ENCODE measurements around the gene DVL2. TPM values are rescaled to one million over a fixed set of nuclear protein-coding genes. Genes with fewer than 3 reads are reported as not detected.

The DVL2 gene
- total RNA-seq, 1 donor from 2014 or later, result 34.4 TPM

DNA sequence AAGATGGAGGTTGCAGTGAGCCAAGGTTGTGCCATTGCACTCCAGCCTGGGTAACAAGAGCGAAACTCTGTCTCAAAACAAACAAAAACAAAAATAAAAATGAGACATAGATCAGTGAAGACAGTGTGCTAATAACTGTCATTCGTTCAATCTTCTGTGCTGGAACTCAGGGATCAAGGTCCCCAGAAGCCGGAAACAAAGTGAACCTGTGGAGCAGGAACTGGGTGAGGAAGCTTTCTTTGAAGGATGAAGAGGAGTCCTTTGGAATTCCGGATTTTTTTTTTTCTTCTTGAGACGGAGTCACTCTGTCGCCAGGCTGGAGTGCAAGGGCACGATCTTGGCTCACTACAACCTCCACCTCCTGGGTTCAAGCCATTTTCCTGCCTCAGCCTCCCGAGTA is 45.1 kb upstream of the DVL2 start:
- H3K4me3 ChIP-seq (ENCODE audit: insufficient read depth, low read depth, low read length), result no peak overlapping the region
- peaks cover 12% of the 10 kb centered on the region for H3K27me3 ChIP-seq (ENCODE audit: insufficient read depth, low read length)
- H3K36me3 Mint-ChIP-seq (ENCODE audit: low read depth, unreplicated experiment), result no peaks in the 10 kb centered on the region
- peaks cover 14% of the 10 kb centered on the region for H3K4me1 ChIP-seq (ENCODE audit: insufficient read depth, low read length)
- no peak overlapping the region for H3K27ac ChIP-seq (ENCODE audit: low read depth, low read length)
- H3K79me2 ChIP-seq (ENCODE audit: insufficient read depth, low read length), result no peaks in the 10 kb centered on the region
- no peaks in the 10 kb centered on the region for H3K9me3 ChIP-seq (ENCODE audit: insufficient read depth, low read depth, low read length)
- no peaks in the 10 kb centered on the region for H4K20me1 ChIP-seq (ENCODE audit: insufficient read depth, low read length)
- no peaks in the 10 kb centered on the region for H3K36me3 ChIP-seq (ENCODE audit: insufficient read depth, low read length)
- FAIRE-seq (no peak), DNase-seq (ENCODE audit: low read depth) (no peak)
- TF ChIP-seq, protein P1, sequence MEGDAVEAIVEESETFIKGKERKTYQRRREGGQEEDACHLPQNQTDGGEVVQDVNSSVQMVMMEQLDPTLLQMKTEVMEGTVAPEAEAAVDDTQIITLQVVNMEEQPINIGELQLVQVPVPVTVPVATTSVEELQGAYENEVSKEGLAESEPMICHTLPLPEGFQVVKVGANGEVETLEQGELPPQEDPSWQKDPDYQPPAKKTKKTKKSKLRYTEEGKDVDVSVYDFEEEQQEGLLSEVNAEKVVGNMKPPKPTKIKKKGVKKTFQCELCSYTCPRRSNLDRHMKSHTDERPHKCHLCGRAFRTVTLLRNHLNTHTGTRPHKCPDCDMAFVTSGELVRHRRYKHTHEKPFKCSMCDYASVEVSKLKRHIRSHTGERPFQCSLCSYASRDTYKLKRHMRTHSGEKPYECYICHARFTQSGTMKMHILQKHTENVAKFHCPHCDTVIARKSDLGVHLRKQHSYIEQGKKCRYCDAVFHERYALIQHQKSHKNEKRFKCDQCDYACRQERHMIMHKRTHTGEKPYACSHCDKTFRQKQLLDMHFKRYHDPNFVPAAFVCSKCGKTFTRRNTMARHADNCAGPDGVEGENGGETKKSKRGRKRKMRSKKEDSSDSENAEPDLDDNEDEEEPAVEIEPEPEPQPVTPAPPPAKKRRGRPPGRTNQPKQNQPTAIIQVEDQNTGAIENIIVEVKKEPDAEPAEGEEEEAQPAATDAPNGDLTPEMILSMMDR (IDR thresholded peaks at IDR 0.05; ENCODE audit: insufficient read depth, low read depth, low read length), result no peak
- TF ChIP-seq EZH2 (IDR thresholded peaks at IDR 0.05; ENCODE audit: insufficient read depth, low read length), result no peak
- H3K4me3 Mint-ChIP-seq (ENCODE audit: unreplicated experiment), result no peak overlapping the region
- H2AFZ ChIP-seq (ENCODE audit: low read depth, low read length), result no peak overlapping the region
- H3K4me1 Mint-ChIP-seq (ENCODE audit: low read depth, unreplicated experiment), result no peaks in the 10 kb centered on the region
- H3K27me3 Mint-ChIP-seq (ENCODE audit: low read depth, unreplicated experiment), result peaks cover 27% of the 10 kb centered on the region
- no peaks in the 10 kb centered on the region for H3K9me3 Mint-ChIP-seq (ENCODE audit: unreplicated experiment)
- H3K4me2 ChIP-seq (ENCODE audit: low read length), result no peak overlapping the region
- no peak overlapping the region for H3K27ac Mint-ChIP-seq (ENCODE audit: unreplicated experiment)
- no peak overlapping the region for H3K9ac ChIP-seq (ENCODE audit: low read length)

- Histone ChIP-seq H3K4me3 (ENCODE audit: insufficient read depth, low read depth, low read length) (no peak overlapping the region), H3K27ac (ENCODE audit: low read depth, low read length) (no peak overlapping the region), H3K4me2 (ENCODE audit: low read length) (no peak overlapping the region), H3K9me3 (ENCODE audit: insufficient read depth, low read depth, low read length) (no peaks in the 10 kb centered on the region), H3K79me2 (ENCODE audit: insufficient read depth, low read length) (no peaks in the 10 kb centered on the region), H3K27me3 (ENCODE audit: insufficient read depth, low read length) (peaks cover 13% of the 10 kb centered on the region), H3K4me1 (ENCODE audit: insufficient read depth, low read length) (peaks cover 7% of the 10 kb centered on the region), H2AFZ (ENCODE audit: low read depth, low read length) (no peak overlapping the region), H3K9ac (ENCODE audit: low read length) (no peak overlapping the region), H4K20me1 (ENCODE audit: insufficient read depth, low read length) (no peaks in the 10 kb centered on the region), H3K36me3 (ENCODE audit: insufficient read depth, low read length) (no peaks in the 10 kb centered on the region)
- peaks cover 12% of the 10 kb centered on the region for H3K27me3 Mint-ChIP-seq (ENCODE audit: low read depth, unreplicated experiment)
- no peak overlapping the region for H3K4me3 Mint-ChIP-seq (ENCODE audit: unreplicated experiment)
- peak overlapping the region; percentile 59 for H3K27ac Mint-ChIP-seq (ENCODE audit: unreplicated experiment)
- peaks cover 3% of the 10 kb centered on the region for H3K9me3 Mint-ChIP-seq (ENCODE audit: unreplicated experiment)
- no peaks in the 10 kb centered on the region for H3K36me3 Mint-ChIP-seq (ENCODE audit: low read depth, unreplicated experiment)
- H3K4me1 Mint-ChIP-seq (ENCODE audit: low read depth, unreplicated experiment), result peaks cover 3% of the 10 kb centered on the region
- peak; percentile 4 for DNase-seq (ENCODE audit: low read depth)
- no peak for FAIRE-seq
- TF ChIP-seq EZH2 (IDR thresholded peaks at IDR 0.05; ENCODE audit: insufficient read depth, low read length), result no peak
- TF ChIP-seq, protein P1 (IDR thresholded peaks at IDR 0.05; ENCODE audit: insufficient read depth, low read depth, low read length), result no peak
Measured at GRCh38 chr17:7266784-7267183, 32.5 kb upstream of the DVL2 start.

DNA sequence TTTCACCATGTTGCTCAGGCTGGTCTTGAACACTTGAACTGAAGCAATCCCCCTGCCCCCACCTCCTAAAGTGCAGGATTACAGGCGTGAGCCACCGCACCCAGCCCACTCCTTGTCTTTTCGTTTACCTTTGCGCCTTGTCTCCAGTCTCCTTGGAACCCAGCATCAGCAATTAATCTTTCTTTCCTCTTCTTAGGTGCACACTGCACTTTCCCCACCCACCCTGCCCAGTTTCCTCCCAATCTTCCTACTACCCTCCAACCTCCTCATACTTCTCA is 29.4 kb upstream of the DVL2 start:
- peaks cover 14% of the 10 kb centered on the region for H3K27me3 Mint-ChIP-seq (ENCODE audit: low read depth, unreplicated experiment)
- H3K4me1 Mint-ChIP-seq (ENCODE audit: low read depth, unreplicated experiment), result peaks cover 3% of the 10 kb centered on the region
- Histone ChIP-seq H2AFZ (ENCODE audit: low read depth, low read length) (peak overlapping the region; percentile 67), H3K9ac (ENCODE audit: low read length) (no peak overlapping the region), H3K79me2 (ENCODE audit: insufficient read depth, low read length) (no peaks in the 10 kb centered on the region), H3K27me3 (ENCODE audit: insufficient read depth, low read length) (peaks cover 14% of the 10 kb centered on the region), H4K20me1 (ENCODE audit: insufficient read depth, low read length) (no peaks in the 10 kb centered on the region), H3K4me1 (ENCODE audit: insufficient read depth, low read length) (peaks cover 12% of the 10 kb centered on the region), H3K9me3 (ENCODE audit: insufficient read depth, low read depth, low read length) (no peaks in the 10 kb centered on the region), H3K27ac (ENCODE audit: low read depth, low read length) (no peak overlapping the region), H3K4me2 (ENCODE audit: low read length) (peak overlapping the region; percentile 80), H3K36me3 (ENCODE audit: insufficient read depth, low read length) (no peaks in the 10 kb centered on the region), H3K4me3 (ENCODE audit: insufficient read depth, low read depth, low read length) (no peak overlapping the region)
- peaks cover 3% of the 10 kb centered on the region for H3K36me3 Mint-ChIP-seq (ENCODE audit: low read depth, unreplicated experiment)
- peaks cover 3% of the 10 kb centered on the region for H3K9me3 Mint-ChIP-seq (ENCODE audit: unreplicated experiment)
- DNase-seq (ENCODE audit: low read depth) (no peak), FAIRE-seq (no peak)
- H3K27ac Mint-ChIP-seq (ENCODE audit: unreplicated experiment), result no peak overlapping the region
- TF ChIP-seq, protein P1 (IDR thresholded peaks at IDR 0.05; ENCODE audit: insufficient read depth, low read depth, low read length), result no peak
- TF ChIP-seq EZH2 (IDR thresholded peaks at IDR 0.05; ENCODE audit: insufficient read depth, low read length), result no peak
- no peak overlapping the region for H3K4me3 Mint-ChIP-seq (ENCODE audit: unreplicated experiment)

All from astrocyte (in vitro differentiated cells and primary cell).